ENCODE data around the gene YIPF3. TPM values are rescaled to one million over a fixed set of nuclear protein-coding genes. Genes with fewer than 3 reads are reported as not detected.

Gene YIPF3
- polyA plus RNA-seq, 1 of the 3 experiments (the other 2 are of a cell fraction) = 219 TPM

DNA sequence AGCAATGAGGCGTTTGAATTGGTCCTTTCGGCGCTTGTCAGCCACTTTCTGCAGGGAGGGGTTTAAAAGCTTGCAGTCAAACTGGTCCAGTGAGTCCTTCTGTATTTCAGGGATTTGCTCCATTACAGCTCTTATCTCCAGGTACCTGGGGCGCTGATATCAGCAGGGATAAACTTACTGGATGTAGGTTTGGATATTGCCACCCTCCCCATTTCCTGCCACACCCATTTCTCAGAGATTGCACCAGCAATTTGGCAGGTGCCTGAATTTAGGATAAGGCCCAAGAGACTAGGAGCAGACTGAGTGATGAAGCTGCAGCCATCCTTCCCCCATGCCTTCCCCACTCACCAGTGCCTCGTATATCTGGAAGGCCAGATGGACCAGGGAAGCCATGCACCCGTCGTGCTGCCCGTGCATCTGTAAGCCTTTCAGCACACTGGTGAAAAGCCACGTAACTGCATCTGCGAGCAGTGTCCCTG, 7.8 kb upstream of the YIPF3 start (continued):
- TF ChIP-seq EZH2phosphoT487 (IDR thresholded peaks at IDR 0.05; ENCODE audit: borderline replicate concordance, low read depth) (no peak), MEF2A (IDR thresholded peaks at IDR 0.05; ENCODE audit: borderline replicate concordance, low read depth) (no peak), MXI1 (IDR thresholded peaks at IDR 0.05; ENCODE audit: low read depth, low read length) (no peak), POLR2AphosphoS5 (IDR thresholded peaks at IDR 0.05; ENCODE audit: low read depth, low read length) (no peak), FOXJ3 (CRISPR knock-in tag; IDR thresholded peaks at IDR 0.05) (no peak), TCF12 (IDR thresholded peaks at IDR 0.05) (no peak)

DNA sequence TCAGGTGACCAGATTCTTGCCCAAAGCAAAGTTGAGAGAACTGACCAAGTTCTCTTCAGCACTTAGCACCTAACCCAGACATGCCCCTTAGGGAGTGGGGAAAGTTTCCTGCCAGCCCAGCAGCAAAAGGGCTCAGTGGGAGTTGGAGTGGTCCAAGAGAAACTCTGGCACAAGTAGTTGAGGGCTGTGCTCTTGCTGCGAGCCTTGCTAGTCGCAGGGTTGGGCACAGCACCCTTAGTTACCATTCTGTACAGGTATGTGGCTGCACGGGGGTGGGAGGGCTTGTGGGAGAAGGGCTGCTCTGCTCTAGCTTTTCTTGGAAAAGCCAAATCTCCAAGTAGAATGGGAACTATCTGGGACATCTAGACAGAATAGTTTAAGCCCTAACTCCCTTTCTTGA, 6.6 kb upstream of the YIPF3 start:
- WGBS (ENCODE audit: low lambda C conversion rate) = 96% methylated on average over 3 of the region's 3 CpGs
- H3K36me3 ChIP-seq (replicated peaks in 1 of 2; ENCODE audit: control insufficient read depth in 1 of 2, insufficient read depth in 2 of 2, low read length in 1 of 2) = peaks cover 78 to 85% of the 10 kb centered on the region in 2 experiments
- POLR2A ChIA-PET = interaction anchor here (0.9 kb wide), 1 partner anchor 13 kb away, joined by 3 read pairs; the partner anchor contains the start of gene LRRC73
- H3K27me3 ChIP-seq (ENCODE audit: insufficient read depth) = no peaks in the 10 kb centered on the region
- peaks cover 6% of the 10 kb centered on the region for H3F3A ChIP-seq (replicated peaks; ENCODE audit: insufficient read depth)
- H3K79me2 ChIP-seq (ENCODE audit: insufficient read depth) = peaks cover 18% of the 10 kb centered on the region
- no peak overlapping the region for H3K9ac ChIP-seq
- no peak overlapping the region for H3K27ac ChIP-seq (ENCODE audit: low read depth in 2 of 2, low read length in 1 of 2)
- no peak for DNase-seq
- H3K9me3 ChIP-seq = no peaks in the 10 kb centered on the region
- TF ChIP-seq FOXM1 (IDR thresholded peaks at IDR 0.05; ENCODE audit: low read depth) = no peak
- TF ChIP-seq, protein P1, sequence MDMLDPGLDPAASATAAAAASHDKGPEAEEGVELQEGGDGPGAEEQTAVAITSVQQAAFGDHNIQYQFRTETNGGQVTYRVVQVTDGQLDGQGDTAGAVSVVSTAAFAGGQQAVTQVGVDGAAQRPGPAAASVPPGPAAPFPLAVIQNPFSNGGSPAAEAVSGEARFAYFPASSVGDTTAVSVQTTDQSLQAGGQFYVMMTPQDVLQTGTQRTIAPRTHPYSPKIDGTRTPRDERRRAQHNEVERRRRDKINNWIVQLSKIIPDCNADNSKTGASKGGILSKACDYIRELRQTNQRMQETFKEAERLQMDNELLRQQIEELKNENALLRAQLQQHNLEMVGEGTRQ (IDR thresholded peaks at IDR 0.05; ENCODE audit: borderline replicate concordance, low read depth, low read length) = no peak
- TF ChIP-seq SMC3 (IDR thresholded peaks at IDR 0.05; ENCODE audit: low read depth, low read length) = no peak
- H3K9me2 ChIP-seq = no peaks in the 10 kb centered on the region
- no peaks in the 10 kb centered on the region for H4K20me1 ChIP-seq (ENCODE audit: insufficient read depth)
- peaks cover 0 to 4% of the 10 kb centered on the region in 2 experiments; a peak in 1 of 4 replicates for H3K4me1 ChIP-seq (ENCODE audit: control insufficient read depth in 1 of 2, insufficient read depth in 2 of 2, low read depth in 1 of 2, low read length in 1 of 2)
- CTCF ChIA-PET = interaction anchor here (1.1 kb wide), 1 partner anchor 16 kb away, joined by 4 read pairs; no protein-coding TSS in a partner anchor
- no peak overlapping the region for H3K4me2 ChIP-seq
- H2AFZ ChIP-seq (ENCODE audit: low read depth) = no peak overlapping the region
- H3K4me3 ChIP-seq (ENCODE audit: low read depth in 2 of 2, low read length in 1 of 2) = no peak overlapping the region

DNA sequence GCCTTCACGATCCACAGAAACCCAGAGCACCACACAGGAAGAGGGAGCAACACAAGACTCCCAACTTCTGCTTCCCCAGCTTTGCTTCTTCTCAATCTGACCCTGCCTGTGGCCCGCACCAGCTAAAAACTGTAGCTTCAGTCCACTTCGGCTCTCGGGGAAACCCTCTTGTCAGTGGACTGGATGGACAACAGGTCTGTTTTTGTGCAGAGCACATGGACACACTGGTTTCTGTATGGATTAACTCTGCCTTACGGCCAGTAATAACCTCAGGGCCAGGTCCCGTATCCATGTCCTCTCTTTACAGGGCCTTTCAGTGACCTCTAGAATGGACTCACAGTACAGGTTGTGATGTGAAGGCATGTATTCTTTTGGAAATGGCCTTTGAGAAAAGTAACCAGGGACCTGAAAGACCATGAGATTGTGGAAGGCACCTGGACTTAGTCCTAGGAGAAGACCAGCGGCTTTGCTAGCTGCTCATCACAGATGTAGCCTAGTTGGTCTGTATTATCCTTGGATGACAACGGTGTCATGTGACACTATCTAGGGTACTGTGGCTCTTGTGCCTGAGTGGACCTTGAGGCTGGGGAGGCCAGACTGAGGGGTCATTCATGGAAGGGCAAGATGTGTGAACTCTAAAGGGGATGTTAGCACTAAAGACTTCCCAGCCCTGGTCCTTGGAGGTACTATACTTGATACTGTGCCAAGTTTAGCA, 6.0 kb upstream of the YIPF3 start:
- CTCF ChIA-PET = interaction anchor here (1.0 to 1.1 kb wide), 2 partner anchors 16 kb away, joined by 4 to 5 read pairs; no protein-coding TSS in a partner anchor
- H3K4me3 ChIP-seq (ENCODE audit: low read depth in 2 of 2, low read length in 1 of 2) = no peak overlapping the region

More for the DNA sequence above, 6.0 kb upstream of the YIPF3 start:
- Histone ChIP-seq H4K20me1 (ENCODE audit: insufficient read depth) (no peaks in the 10 kb centered on the region), H3K9me2 (no peaks in the 10 kb centered on the region), H3K4me2 (no peak overlapping the region), H3K27me3 (ENCODE audit: insufficient read depth) (no peaks in the 10 kb centered on the region), H3K4me1 (ENCODE audit: control insufficient read depth in 1 of 2, insufficient read depth in 2 of 2, low read depth in 1 of 2, low read length in 1 of 2) (peaks cover 0 to 9% of the 10 kb centered on the region in 2 experiments; a peak in 1 of 4 replicates), H3K27ac (ENCODE audit: low read depth in 2 of 2, low read length in 1 of 2) (no peak overlapping the region; a peak in 1 of 4 replicates), H3F3A (replicated peaks; ENCODE audit: insufficient read depth) (peaks cover 6% of the 10 kb centered on the region), H2AFZ (ENCODE audit: low read depth) (no peak overlapping the region), H3K9me3 (no peaks in the 10 kb centered on the region), H3K79me2 (ENCODE audit: insufficient read depth) (peaks cover 24% of the 10 kb centered on the region), H3K36me3 (replicated peaks in 1 of 2; ENCODE audit: control insufficient read depth in 1 of 2, insufficient read depth in 2 of 2, low read length in 1 of 2) (peaks cover 73 to 80% of the 10 kb centered on the region in 2 experiments), H3K9ac (no peak overlapping the region)
- POLR2A ChIA-PET = interaction anchor here (0.9 kb wide), 1 partner anchor 13 kb away, joined by 3 read pairs; the partner anchor contains the start of gene LRRC73
- TF ChIP-seq GATA2 (CRISPR knock-in tag; IDR thresholded peaks at IDR 0.05) (no peak), ELF1 (IDR thresholded peaks at IDR 0.05) (no peak), EZH2phosphoT487 (IDR thresholded peaks at IDR 0.05; ENCODE audit: borderline replicate concordance, low read depth) (no peak), TCF12 (IDR thresholded peaks at IDR 0.05) (no peak), POLR2AphosphoS5 (IDR thresholded peaks at IDR 0.05; ENCODE audit: low read depth, low read length) (no peak; the same call in 1 of the 2 replicates), MXI1 (IDR thresholded peaks at IDR 0.05; ENCODE audit: low read depth, low read length) (no peak), GABPA (IDR thresholded peaks at IDR 0.05; ENCODE audit: low read depth) (no peak), CHD2 (IDR thresholded peaks at IDR 0.05; ENCODE audit: low read length, partially characterized antibody) (no peak)
- TF ChIP-seq, protein P1 (IDR thresholded peaks at IDR 0.05; ENCODE audit: borderline replicate concordance, low read depth, low read length) = no peak
- 89% methylated on average over 8 of the region's 8 CpGs for WGBS (ENCODE audit: low lambda C conversion rate)
- DNase-seq = no peak

All from SK-N-SH (cell line).